Upper lobe of left lung (tissue), 4 donors: ENCODE results near the gene MBNL2.

Experiments
- POLR2A ChIP-seq, 4 donors: fragments of 450-650 bp; IDR thresholded peaks; one replicate each; pipeline ENCODE4 v1.5.1; 2016 to 2017; ENCODE audit warnings: antibody characterized with exemption in 4 of 4, mild to moderate bottlenecking in 2 of 4
- POLR2AphosphoS5 ChIP-seq, 2 donors: sonication (generic); formaldehyde crosslinking; IDR thresholded peaks; one replicate each; pipeline ENCODE4 v1.5.1; 2017; ENCODE audit warnings: antibody characterized with exemption in 2 of 2
- TF ChIP-seq, protein P1 (sequence below), 6 experiments: fragments of 450-650 bp in 4 of 6; fragments of 200-600 bp in 2 of 6; sonication (generic) in 2 of 6; IDR thresholded peaks; one replicate each; pipeline ENCODE4 v1.5.1; 2016 to 2019; ENCODE audit warnings: antibody characterized with exemption in 6 of 6

- TF ChIP-seq, protein P1, sequence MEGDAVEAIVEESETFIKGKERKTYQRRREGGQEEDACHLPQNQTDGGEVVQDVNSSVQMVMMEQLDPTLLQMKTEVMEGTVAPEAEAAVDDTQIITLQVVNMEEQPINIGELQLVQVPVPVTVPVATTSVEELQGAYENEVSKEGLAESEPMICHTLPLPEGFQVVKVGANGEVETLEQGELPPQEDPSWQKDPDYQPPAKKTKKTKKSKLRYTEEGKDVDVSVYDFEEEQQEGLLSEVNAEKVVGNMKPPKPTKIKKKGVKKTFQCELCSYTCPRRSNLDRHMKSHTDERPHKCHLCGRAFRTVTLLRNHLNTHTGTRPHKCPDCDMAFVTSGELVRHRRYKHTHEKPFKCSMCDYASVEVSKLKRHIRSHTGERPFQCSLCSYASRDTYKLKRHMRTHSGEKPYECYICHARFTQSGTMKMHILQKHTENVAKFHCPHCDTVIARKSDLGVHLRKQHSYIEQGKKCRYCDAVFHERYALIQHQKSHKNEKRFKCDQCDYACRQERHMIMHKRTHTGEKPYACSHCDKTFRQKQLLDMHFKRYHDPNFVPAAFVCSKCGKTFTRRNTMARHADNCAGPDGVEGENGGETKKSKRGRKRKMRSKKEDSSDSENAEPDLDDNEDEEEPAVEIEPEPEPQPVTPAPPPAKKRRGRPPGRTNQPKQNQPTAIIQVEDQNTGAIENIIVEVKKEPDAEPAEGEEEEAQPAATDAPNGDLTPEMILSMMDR (IDR thresholded peaks at IDR 0.05) = no peak
- TF ChIP-seq POLR2A (IDR thresholded peaks at IDR 0.05) = no peak
- no peak for TF ChIP-seq POLR2AphosphoS5 (IDR thresholded peaks at IDR 0.05)
Observed at GRCh38 chr13:97259410-97259797, 37.3 kb downstream of the MBNL2 start.
